ENCODE results near the gene RNU2-1.
A peak's percentile ranks its signal among the peaks of the same experiment; 100 is the strongest.
"Not testable (repeated sequence)": the region's sequence is repeated elsewhere in the genome, so short reads cannot be mapped to it uniquely, and the experiment has no call there.

The RNU2-1 gene

DNA sequence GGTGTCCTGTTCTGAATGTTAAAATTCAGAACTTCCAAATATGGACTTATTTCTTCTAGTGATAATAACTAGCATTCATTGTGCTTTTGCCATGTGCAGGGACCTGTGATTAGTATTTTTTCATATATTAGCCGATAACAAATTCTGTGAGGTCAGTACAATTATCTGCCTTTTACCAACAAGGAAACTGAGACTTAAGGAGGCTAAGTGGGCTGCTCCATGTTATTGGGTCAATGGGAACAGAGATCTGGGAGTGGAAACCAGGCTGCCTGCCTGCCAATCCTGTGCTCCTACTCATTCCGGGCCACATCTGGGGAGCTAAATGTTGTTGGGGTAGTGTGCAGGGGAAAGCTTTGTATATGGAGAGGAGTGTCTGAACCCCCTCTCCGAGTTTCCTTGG, 18.4 kb downstream of the RNU2-1 start:
- no peak for DNase-seq

DNA sequence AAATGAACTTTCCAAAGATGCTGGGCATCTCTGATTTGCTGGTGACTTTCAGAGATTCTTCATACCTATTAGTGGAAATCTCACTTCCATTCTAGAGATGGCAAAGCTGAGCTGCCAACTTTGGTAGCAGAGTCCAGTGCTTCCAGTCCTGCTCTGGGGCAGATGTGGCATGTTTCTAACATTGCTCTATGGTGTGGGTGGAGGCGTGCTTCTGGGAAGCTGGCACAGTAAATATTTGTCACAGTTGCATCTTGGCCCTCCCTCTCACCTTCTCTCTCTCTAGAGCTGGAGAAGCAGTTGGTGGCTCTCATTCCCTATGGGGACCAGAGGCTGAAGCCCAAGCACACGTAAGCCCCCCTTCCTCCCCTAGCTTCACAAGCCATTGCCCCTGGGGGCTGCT, 20.2 kb downstream of the RNU2-1 start:
- no peak for DNase-seq

DNA sequence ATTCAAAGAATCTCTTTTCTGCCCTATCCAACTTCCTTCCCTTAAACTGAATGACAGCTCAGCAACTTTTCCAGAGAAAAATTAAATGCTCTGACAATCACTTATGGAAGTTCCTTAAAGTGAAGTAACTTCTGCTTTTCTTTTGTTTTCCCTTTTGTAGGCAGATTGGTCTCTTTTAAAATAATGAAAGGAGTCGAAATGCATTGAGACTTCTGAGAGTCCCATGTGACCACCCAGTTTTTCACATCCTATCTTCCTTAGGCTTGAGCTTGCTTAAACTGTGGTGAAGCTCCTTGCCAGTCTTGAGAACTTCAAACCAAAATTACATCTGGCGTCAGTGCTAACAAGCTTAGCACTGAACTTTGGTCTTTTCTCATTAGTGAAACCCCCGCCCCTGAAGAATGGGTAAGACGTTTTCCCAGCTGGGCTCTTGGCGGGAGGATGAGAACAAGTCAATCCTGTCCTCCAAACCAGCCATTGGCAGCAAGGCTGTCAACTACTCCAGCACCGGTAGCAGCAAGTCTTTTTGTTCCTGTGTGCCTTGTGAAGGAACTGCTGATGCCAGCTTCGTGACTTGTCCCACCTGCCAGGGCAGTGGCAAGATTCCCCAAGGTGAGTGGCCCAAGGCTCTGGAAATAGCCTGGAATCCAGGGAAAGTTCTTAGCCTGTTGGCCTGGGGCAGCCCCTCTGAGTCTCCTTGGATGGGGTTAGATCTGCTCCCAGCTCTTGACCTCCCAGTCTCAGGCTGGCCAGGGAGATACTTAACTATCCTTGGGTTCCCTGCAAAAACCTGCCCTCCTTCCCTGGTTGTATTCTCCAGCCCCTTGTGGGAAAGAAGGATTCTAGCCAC, 20.9 kb downstream of the RNU2-1 start:
- DNase-seq, result no peak

DNA sequence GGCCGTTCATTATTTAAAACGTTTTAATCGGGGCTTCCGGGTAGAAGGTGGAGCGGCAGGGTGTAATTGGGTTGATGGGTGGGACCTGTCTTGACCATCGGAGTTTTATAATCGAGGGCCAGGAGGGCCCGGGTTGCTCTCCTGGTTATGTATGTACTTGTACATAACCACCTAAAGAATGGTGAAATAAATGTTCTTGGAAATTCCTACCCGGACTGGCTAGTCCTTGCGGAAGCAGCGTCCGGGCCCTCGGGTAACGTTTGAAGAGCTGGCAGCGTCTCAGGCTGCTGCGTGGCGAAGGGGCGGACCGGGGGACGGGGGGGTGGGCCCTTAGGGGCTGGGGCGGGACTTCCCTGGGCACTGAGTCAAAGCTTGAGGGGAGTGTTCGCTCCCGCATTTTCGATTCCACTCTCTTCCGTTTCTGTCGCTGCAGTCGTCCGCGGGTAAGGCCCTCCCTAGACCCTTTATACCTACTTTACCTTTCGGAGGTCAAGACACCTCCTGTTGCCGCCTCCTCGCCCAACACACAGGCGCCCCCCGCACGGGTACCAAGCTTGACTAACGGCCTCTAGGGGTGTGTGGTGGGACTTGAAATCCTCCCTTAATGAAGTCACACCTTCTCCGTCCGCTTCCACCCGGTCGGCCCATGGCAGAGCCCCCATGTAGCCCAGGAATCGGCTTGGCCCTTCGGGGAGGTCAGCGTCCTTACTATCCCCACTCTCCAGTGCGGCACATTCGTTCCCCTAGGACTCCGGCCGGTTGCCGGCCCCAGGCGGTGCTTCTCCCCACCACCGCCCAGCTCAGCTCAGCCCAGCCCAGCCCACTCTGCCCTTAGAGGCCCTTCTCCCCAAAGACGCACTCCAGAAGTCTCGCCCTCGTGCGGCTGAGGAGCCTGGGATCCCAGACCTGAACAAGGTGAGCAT, 22.0 kb downstream of the RNU2-1 start, which contains the start of gene TMEM106A:
TSS of gene TMEM106A (plus strand) at position 396 of the 923 bp plus-strand sequence. CDS start 1,167 bp downstream, outside the sequence.
- DNase-seq, result peak; percentile 53

DNA sequence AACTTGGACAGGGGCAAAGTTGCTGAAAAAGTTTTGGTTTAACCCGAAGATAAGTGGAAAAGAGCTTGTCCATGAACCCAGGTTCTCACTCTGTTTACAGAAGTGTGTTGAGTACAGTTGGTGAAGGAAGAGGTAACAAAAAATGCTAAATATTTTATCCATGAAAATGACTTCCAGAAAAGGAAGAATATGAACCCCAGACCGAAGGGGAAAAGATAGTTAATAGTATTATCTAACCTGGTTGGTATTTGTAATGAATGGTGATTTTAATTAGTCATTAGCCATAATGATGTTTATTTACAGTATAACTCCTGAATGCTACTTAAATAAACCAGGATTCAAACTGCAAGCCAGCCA, 22.7 kb downstream of the RNU2-1 start:
- DNase-seq, result no peak

DNA sequence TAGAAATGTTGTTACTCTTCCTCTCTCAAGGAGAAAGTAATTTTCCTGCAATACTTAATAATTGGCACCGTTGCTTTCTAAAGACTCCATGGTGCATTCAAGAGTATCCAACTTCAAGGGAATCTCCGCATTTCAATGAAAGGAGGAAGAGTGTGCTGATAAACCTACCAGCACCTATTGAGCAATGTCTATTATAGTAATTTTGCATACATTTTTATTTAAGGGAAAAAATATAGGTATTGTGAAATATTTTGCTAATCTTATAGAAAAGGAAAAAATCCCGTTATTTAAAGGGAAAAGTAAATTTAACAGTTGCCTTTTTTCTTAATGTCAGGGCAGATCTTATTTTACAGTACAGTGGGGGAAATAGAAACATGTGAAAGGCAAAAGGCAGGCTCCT, 23.2 kb downstream of the RNU2-1 start:
- DNase-seq, result no peak

DNA sequence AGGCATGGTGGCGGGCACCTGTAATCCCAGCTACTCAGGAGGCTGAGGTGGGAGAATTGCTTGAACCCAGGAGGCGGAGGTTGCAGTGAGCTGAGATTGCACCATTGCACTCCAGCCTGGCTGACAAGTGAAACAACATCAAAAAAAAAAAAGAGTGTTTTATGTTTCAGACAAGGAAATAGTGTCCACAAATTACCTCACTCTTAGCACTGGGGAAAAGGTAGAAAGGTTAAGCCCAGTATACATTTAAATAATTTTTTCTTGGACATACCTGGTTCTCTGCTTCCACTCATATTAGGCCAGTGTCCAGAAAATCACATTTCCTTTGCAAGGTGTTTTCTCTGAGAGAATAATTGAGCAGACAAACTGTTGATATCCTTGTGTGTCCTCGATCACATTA, 30.8 kb downstream of the RNU2-1 start:
- not testable (repeated sequence) for DNase-seq

DNA sequence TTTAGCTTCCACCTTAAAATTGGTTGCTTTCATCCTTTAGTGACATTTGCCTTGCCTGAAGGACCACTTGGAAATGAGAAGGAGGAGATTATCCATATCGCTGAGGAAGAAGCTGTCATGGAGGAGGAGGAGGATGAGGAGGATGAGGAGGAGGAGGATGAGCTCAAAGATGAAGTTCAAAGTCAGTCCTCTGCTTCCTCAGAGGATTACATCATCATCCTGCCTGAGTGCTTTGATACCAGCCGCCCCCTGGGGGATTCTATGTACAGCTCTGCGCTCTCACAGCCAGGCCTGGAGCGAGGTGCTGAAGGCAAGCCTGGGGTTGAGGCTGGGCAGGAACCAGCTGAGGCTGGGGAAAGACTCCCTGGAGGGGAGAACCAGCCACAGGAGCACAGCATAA, 33.6 kb downstream of the RNU2-1 start:
- DNase-seq, result no peak

DNA sequence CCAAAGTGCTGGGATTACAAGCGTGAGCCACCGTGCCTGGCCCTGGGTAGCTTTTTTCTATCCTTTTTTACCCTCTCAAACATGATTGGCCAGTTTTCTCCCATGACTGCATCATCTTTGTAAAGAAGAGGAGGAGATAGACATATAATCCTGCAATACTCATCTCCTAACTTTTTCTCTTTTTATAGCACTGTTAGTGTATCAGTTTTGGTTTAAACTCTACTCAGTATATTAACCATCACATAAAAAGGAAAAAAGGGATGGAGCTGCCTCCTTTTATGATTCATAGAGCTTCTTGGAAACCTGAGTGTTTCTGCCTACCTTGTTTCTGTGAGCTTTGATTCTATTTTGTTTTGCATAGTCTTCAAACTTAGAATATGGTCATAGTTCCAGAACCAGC, 34.1 kb downstream of the RNU2-1 start:
- no peak for DNase-seq

DNA sequence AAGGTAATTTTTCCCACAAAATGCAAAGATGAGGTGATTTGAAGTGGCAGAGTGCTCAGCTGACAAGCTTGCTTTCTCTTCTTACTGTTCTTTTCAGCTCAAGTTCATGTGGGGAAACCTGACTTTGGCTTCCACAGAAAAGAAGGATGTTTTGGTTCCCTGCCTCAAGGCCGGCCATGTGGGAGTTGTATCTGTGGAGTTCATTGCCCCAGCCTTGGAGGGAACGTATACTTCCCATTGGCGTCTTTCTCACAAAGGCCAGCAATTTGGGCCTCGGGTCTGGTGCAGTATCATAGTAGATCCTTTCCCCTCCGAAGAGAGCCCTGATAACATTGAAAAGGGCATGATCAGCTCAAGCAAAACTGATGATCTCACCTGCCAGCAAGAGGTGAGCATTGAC, 40.5 kb downstream of the RNU2-1 start:
- no peak for DNase-seq

DNA sequence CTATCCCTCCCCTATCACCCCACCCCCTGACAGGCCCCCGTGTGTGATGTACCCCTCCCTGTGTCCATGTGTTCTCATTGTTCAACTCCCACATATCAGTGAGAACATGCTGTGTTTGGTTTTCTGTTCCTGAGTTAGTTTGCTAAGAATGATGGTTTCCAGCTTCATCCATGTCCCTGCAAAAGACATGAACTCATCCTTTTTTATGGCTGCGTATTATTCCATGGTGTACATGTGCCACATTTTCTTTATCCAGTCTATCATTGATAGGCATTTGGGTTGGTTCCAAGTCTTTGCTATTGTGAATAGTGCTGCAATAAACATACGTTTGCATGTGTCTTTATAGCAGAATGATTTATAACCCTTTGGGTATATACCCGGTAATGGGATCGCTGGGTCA, 47.1 kb downstream of the RNU2-1 start:
- not testable (repeated sequence) for DNase-seq

DNA sequence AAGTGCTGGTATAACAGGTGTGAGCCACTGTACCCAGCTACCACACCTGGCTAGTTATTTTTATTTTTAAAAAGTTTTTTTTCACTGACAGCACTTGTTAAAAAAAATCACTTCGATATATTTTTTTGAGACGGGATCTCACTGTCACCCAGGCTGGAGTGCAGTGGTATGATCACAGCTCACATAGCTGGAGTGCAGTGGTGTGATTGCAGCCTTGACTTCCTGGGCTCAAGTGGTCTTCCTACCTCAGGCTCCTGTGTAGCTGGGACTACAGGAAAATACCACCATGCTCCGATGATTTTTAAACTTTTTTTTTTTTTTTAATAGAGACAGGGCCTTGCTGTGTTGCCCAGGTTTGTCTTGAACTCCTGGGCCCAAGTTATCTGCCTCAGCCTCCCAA, 49.9 kb downstream of the RNU2-1 start:
- DNase-seq, result no peak
